ENCODE data around the gene HDAC4. TPM values are rescaled to one million over a fixed set of nuclear protein-coding genes. Genes with fewer than 3 reads are reported as not detected.

The HDAC4 gene
- polyA plus RNA-seq, 1 donor (not counting 4 experiments of a cell fraction or from before 2014, with no cell fraction given), result 2.9 TPM

DNA sequence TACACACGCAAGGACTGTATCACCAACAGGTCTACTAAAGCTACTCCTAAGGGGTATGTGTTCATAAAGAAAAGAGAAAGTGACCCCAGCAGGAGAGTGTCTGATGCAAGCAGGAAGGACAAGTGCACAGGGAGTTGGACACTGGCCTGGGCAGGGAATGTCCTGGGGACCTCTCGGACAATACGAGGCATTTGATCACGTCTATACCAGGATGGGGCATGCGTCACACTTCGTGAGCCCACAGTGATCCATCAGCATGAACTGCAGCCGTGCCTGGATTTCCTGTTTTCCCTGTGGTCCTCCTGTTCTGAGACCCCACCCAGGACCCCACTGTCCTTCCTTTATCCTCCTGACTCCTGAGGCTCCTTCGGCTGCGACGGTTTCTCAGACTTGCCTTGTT lies 113.9 kb downstream of the HDAC4 start:
- Histone ChIP-seq H3K36me3 (ENCODE audit: control insufficient read depth in 2 of 2, extremely low read depth in 1 of 2, insufficient read depth in 2 of 2, low read length in 2 of 2) (peaks cover 0 to 2% of the 10 kb centered on the region in 2 experiments), H3K4me2 (ENCODE audit: control insufficient read depth, extremely low read depth, insufficient read depth, low read depth, low read length) (no peak overlapping the region), H3K4me3 (ENCODE audit: control insufficient read depth in 2 of 3, extremely low read depth in 1 of 3, insufficient read depth in 2 of 3, low read depth in 1 of 3, low read length in 3 of 3) (no peak overlapping the region), H2AFZ (ENCODE audit: control insufficient read depth, low read length) (no peak overlapping the region), H3K4me1 (ENCODE audit: control insufficient read depth, extremely low read depth, insufficient read depth, low read length) (peaks cover 12% of the 10 kb centered on the region), H3K79me2 (ENCODE audit: control insufficient read depth, insufficient read depth, low read length) (peaks cover 4% of the 10 kb centered on the region), H3K27me3 (ENCODE audit: control insufficient read depth, extremely low read depth, insufficient read depth, low read length) (no peaks in the 10 kb centered on the region), H3K27ac (ENCODE audit: control insufficient read depth, insufficient read depth, low read length) (no peak overlapping the region), H3K9ac (ENCODE audit: control insufficient read depth, extremely low read depth, insufficient read depth, low read length) (no peak overlapping the region), H4K20me1 (ENCODE audit: control insufficient read depth, extremely low read depth, insufficient read depth, low read length) (no peaks in the 10 kb centered on the region), H3K9me3 (ENCODE audit: control insufficient read depth, low read depth, low read length) (no peaks in the 10 kb centered on the region), H3K9me1 (ENCODE audit: control insufficient read depth, extremely low read depth, insufficient read depth, low read length) (peaks cover 2% of the 10 kb centered on the region)
- FAIRE-seq (no peak), DNase-seq (ENCODE audit: low read depth, low spot score) (no peak)
- dilution Hi-C loops (cut with MboI; ENCODE audit: extremely low pct_ligation_motif_present, low sequenced_read_pairs), result no loop called here
- TF ChIP-seq, protein P1, sequence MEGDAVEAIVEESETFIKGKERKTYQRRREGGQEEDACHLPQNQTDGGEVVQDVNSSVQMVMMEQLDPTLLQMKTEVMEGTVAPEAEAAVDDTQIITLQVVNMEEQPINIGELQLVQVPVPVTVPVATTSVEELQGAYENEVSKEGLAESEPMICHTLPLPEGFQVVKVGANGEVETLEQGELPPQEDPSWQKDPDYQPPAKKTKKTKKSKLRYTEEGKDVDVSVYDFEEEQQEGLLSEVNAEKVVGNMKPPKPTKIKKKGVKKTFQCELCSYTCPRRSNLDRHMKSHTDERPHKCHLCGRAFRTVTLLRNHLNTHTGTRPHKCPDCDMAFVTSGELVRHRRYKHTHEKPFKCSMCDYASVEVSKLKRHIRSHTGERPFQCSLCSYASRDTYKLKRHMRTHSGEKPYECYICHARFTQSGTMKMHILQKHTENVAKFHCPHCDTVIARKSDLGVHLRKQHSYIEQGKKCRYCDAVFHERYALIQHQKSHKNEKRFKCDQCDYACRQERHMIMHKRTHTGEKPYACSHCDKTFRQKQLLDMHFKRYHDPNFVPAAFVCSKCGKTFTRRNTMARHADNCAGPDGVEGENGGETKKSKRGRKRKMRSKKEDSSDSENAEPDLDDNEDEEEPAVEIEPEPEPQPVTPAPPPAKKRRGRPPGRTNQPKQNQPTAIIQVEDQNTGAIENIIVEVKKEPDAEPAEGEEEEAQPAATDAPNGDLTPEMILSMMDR (optimal IDR thresholded peaks at IDR 0.05 in 1 of 3, IDR thresholded peaks at IDR 0.05 in 1 of 3, conservative IDR thresholded peaks at IDR 0.05 in 1 of 3; ENCODE audit: extremely low read depth in 1 of 3, insufficient read depth in 2 of 3, low read length in 3 of 3), result no peak
- no peak for TF ChIP-seq EZH2 (IDR thresholded peaks at IDR 0.05; ENCODE audit: low read length)

- Histone ChIP-seq H3K4me2 (ENCODE audit: control insufficient read depth, extremely low read depth, insufficient read depth, low read depth, low read length) (no peak overlapping the region), H3K9me3 (ENCODE audit: control insufficient read depth, low read depth, low read length) (no peaks in the 10 kb centered on the region), H3K79me2 (ENCODE audit: control insufficient read depth, insufficient read depth, low read length) (peaks cover 4% of the 10 kb centered on the region), H2AFZ (ENCODE audit: control insufficient read depth, low read length) (no peak overlapping the region), H3K9ac (ENCODE audit: control insufficient read depth, extremely low read depth, insufficient read depth, low read length) (no peak overlapping the region), H3K27me3 (ENCODE audit: control insufficient read depth, extremely low read depth, insufficient read depth, low read length) (no peaks in the 10 kb centered on the region), H3K27ac (ENCODE audit: control insufficient read depth, insufficient read depth, low read length) (no peak overlapping the region), H3K36me3 (ENCODE audit: control insufficient read depth in 2 of 2, extremely low read depth in 1 of 2, insufficient read depth in 2 of 2, low read length in 2 of 2) (peaks cover 0 to 2% of the 10 kb centered on the region in 2 experiments), H4K20me1 (ENCODE audit: control insufficient read depth, extremely low read depth, insufficient read depth, low read length) (no peaks in the 10 kb centered on the region), H3K9me1 (ENCODE audit: control insufficient read depth, extremely low read depth, insufficient read depth, low read length) (peaks cover 2% of the 10 kb centered on the region), H3K4me1 (ENCODE audit: control insufficient read depth, extremely low read depth, insufficient read depth, low read length) (peaks cover 7% of the 10 kb centered on the region), H3K4me3 (ENCODE audit: control insufficient read depth in 2 of 3, extremely low read depth in 1 of 3, insufficient read depth in 2 of 3, low read depth in 1 of 3, low read length in 3 of 3) (no peak overlapping the region)
- DNase-seq (ENCODE audit: low read depth, low spot score), result no peak
- FAIRE-seq, result no peak
- dilution Hi-C loops (cut with MboI; ENCODE audit: extremely low pct_ligation_motif_present, low sequenced_read_pairs), result no loop called here
- TF ChIP-seq, protein P1 (optimal IDR thresholded peaks at IDR 0.05 in 1 of 3, IDR thresholded peaks at IDR 0.05 in 1 of 3, conservative IDR thresholded peaks at IDR 0.05 in 1 of 3; ENCODE audit: extremely low read depth in 1 of 3, insufficient read depth in 2 of 3, low read length in 3 of 3), result no peak
- TF ChIP-seq EZH2 (IDR thresholded peaks at IDR 0.05; ENCODE audit: low read length), result no peak
These were observed 114.9 kb downstream of the HDAC4 start for GRCh38 chr2:239285932-239286230.
